GM12873 (cell line): ENCODE measurements around the gene AK5.

ENCODE experiments used
- CTCF ChIP-seq: IDR thresholded peaks from 2 replicates; pipeline ENCODE4 v1.5.1; 2012; ENCODE audit warnings: low read depth, mild to moderate bottlenecking, moderate library complexity, low read length, control low read depth; ENCODE audit not compliant: insufficient read depth; ENCODE audit errors: missing control alignments

The AK5 gene

DNA sequence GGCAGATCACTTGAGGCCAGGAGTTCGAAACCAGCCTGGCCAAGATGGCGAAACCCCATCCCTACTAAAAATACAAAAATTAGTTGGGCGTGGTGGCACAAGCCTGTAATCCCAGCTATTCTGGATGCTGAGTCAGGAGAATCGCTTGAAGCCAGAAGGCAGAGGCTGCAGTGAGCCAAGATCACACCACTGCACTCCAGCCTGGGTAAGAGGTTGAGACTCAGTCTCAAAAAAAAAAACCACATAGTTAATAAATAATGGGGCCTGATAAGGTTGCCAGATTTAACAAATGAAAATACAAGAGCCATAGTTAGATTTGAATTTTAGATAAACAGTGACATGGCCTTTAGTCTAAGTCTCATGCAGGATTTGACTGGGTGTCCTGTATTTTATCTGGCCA, 225.0 kb downstream of the AK5 start:
- TF ChIP-seq CTCF = no peak

GRCh38 chr1:77509051-77509492, 227.3 kb downstream of the AK5 start:
- TF ChIP-seq CTCF = no peak

GRCh38 chr1:77509898-77510297, 228.1 kb downstream of the AK5 start:
- no peak for TF ChIP-seq CTCF

- no peak for TF ChIP-seq CTCF
Measured at GRCh38 chr1:77511440-77511840, 229.6 kb downstream of the AK5 start.

DNA sequence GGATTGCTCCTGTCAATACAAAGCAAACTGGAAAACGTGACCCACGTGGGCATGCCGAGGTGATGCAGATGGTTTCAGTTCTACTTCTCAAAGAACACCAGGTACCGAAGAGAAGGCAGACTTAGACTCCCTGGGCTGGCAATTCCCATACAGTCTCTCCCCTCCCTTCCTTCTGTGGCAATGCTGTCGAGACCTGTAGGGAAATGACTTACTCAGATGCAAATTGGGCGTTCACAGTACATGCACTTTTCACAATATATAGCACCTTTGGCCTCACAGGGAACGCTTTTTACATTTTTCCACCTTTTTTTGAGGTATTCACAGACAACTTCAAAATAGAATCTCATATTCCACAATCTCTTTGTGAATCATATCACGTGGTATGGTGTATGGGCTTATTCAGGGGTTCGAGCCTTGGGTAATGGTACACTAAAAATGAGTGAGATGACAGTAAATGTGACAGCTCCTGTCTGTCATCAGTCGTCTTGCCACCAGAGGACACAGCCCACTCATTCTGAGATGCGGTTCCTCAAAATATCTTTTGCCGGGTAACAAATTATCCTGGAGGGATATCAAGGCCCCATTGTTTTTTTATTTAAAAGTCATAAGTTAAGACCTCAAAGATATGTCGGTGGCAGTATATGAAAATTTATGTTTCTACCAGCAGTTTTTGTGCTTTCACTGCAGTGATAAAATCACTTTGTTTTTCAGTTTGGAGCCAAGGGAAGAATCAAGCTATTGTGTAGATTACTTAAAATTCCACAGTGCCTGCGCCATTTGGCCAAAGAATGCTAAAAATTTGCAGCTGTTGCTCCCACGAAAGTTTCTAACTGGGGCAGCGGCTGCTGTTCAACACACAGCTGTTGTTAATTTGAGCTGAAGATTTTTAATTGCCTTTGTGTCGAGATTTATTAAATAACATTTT, 232.3 kb downstream of the AK5 start:
- no peak for TF ChIP-seq CTCF

DNA sequence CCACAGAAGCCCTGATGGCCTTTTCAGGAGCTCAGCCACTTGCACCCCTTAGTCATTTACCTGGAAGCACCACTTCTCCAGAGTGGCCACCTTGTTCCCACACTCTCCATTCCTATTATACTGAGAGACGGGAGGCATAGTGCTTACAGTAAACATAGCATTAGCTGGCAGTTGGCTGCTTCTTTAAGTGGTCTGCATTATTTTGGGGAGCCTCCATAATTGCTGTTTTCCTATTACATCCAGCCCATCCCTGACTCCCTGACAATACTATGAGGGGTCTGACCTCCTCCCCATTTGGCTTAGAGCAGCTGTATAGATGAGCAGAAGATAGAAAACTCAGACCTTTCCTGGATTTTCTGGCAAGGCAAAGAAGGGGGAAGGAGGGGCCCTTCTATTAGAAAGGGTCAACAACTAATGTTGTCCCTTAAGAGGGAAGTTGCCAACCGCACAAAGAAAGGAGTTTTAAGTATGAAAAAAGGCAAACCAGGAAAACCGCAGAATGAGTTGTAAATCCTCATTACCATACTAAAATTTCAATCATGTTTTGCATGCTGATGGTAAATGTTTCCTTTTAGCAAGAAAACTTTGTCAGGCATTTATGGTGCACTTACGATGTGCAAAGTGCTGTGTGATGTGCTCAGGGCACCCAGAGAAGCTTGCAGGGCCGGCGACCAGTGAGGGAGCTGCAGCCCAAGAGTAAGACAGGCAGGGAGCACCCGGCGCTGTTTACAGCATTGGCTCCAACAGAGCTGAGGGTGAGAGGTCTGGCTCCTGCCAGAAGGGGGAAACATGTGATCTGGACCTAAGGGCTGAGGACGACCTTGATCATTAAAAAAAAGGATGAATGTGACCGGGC, 233.3 kb downstream of the AK5 start:
- TF ChIP-seq CTCF = no peak

- TF ChIP-seq CTCF = no peak
Measured at GRCh38 chr1:77516106-77516505, 234.3 kb downstream of the AK5 start.
